GM12872 (cell line): ENCODE results near the gene BOLL.

ENCODE experiments used
- CTCF ChIP-seq: IDR thresholded peaks from 3 replicates; pipeline ENCODE4 v1.5.1; 2011; ENCODE audit warnings: low read depth, mild to moderate bottlenecking, low read length, moderate library complexity; ENCODE audit not compliant: insufficient read depth

BOLL gene

GRCh38 chr2:197813093-197813787, 28.1 kb upstream of the BOLL start:
- peak; percentile 57; the same call in 2 of the 3 replicates for TF ChIP-seq CTCF

- no peak for TF ChIP-seq CTCF
These were observed 25.4 kb upstream of the BOLL start for GRCh38 chr2:197810491-197810890.

- no peak for TF ChIP-seq CTCF
These were observed 24.9 kb upstream of the BOLL start for GRCh38 chr2:197810016-197810415.

- TF ChIP-seq CTCF: no peak
These were observed 23.9 kb upstream of the BOLL start for GRCh38 chr2:197809064-197809463.

GRCh38 chr2:197805715-197806633, 20.9 kb upstream of the BOLL start:
- TF ChIP-seq CTCF: no peak

GRCh38 chr2:197804758-197805714, 19.9 kb upstream of the BOLL start:
- TF ChIP-seq CTCF: peak; percentile 2; the same call in 1 of the 3 replicates
